HepG2 (cell line): ENCODE data around the gene HSPB2. TPM values are rescaled to one million over a fixed set of nuclear protein-coding genes. Genes with fewer than 3 reads are reported as not detected.

Experiments used
- AGO1 ChIP-seq: fragments of 200-400 bp; formaldehyde crosslinking; IDR thresholded peaks from 2 replicates; pipeline ENCODE4 v1.6.1; 2017; ENCODE audit warnings: mild to moderate bottlenecking, low read depth, low read length, moderate library complexity; ENCODE audit not compliant: poor library complexity, severe bottlenecking
- BRCA1 ChIP-seq: sonication (generic); formaldehyde crosslinking; IDR thresholded peaks from 2 replicates; pipeline ENCODE4 v1.4.0; 2020; ENCODE audit warnings: missing genetic modification reagents
- CTCF ChIP-seq: sonication (generic); formaldehyde crosslinking; IDR thresholded peaks from 2 replicates; pipeline ENCODE4 v1.5.0; 2020; ENCODE audit warnings: mild to moderate bottlenecking, missing genetic modification reagents, moderate library complexity
- FLYWCH1 ChIP-seq: sonication (generic); formaldehyde crosslinking; IDR thresholded peaks from 2 replicates; pipeline ENCODE4 v1.8.1; 2023; ENCODE audit warnings: mild to moderate bottlenecking, missing genetic modification reagents
- HNRNPH1 ChIP-seq: fragments of 200-400 bp; formaldehyde crosslinking; optimal IDR thresholded peaks from 2 replicates; pipeline ENCODE3; 2017; ENCODE audit warnings: mild to moderate bottlenecking, low read depth, low read length
- MXD3 ChIP-seq: IDR thresholded peaks from 2 replicates; pipeline ENCODE4 v1.6.1; 2016; ENCODE audit warnings: mild to moderate bottlenecking, missing biosample characterization, missing genetic modification reagents
- NR0B2 ChIP-seq: sonication (generic); formaldehyde crosslinking; IDR thresholded peaks from 2 replicates; pipeline ENCODE4 v1.4.0; 2020; ENCODE audit warnings: mild to moderate bottlenecking, missing genetic modification reagents
- RAD21 ChIP-seq: fragments of 450-650 bp; formaldehyde crosslinking; IDR thresholded peaks from 2 replicates; pipeline ENCODE4 v1.5.0; 2020; ENCODE audit warnings: mild to moderate bottlenecking
- RAD51 ChIP-seq: fragments of 450-650 bp; IDR thresholded peaks from 2 replicates; pipeline ENCODE4 v1.6.1; 2016; ENCODE audit warnings: borderline replicate concordance
- TRAFD1 ChIP-seq: sonication (generic); formaldehyde crosslinking; IDR thresholded peaks from 2 replicates; pipeline ENCODE4 v1.5.1; 2020; ENCODE audit warnings: missing genetic modification reagents, mild to moderate bottlenecking, borderline replicate concordance
- TSC22D2 ChIP-seq: sonication (generic); formaldehyde crosslinking; IDR thresholded peaks from 2 replicates; pipeline ENCODE4 v1.5.1; 2020; ENCODE audit warnings: missing genetic modification reagents, mild to moderate bottlenecking, borderline replicate concordance
- ZBTB39 ChIP-seq: sonication (generic); formaldehyde crosslinking; IDR thresholded peaks from 2 replicates; pipeline ENCODE4 v1.5.0; 2020; ENCODE audit warnings: missing genetic modification reagents
- ZBTB4 ChIP-seq: sonication (generic); formaldehyde crosslinking; IDR thresholded peaks from 2 replicates; pipeline ENCODE4 v1.4.0; 2020; ENCODE audit warnings: missing genetic modification reagents, mild to moderate bottlenecking, borderline replicate concordance
- ZBTB7A ChIP-seq: sonication (generic); formaldehyde crosslinking; IDR thresholded peaks from 2 replicates; pipeline ENCODE4 v1.8.0; 2022; ENCODE audit warnings: mild to moderate bottlenecking, missing genetic modification reagents
- ZKSCAN1 ChIP-seq: fragments of 150-350 bp; IDR thresholded peaks from 2 replicates; pipeline ENCODE4 v1.6.1; 2014; ENCODE audit warnings: low read length
- ZMYM4 ChIP-seq: sonication (generic); formaldehyde crosslinking; IDR thresholded peaks from 2 replicates; pipeline ENCODE4 v1.8.1; 2023; ENCODE audit warnings: mild to moderate bottlenecking, missing genetic modification reagents
- ZNF547 ChIP-seq: sonication (generic); formaldehyde crosslinking; IDR thresholded peaks from 2 replicates; pipeline ENCODE4 v1.5.1; 2020; ENCODE audit warnings: mild to moderate bottlenecking, missing genetic modification reagents
- ZNF614 ChIP-seq: IDR thresholded peaks from 2 replicates; pipeline ENCODE4 v1.6.1; 2018; ENCODE audit warnings: missing biosample characterization, missing genetic modification reagents, inconsistent platforms, borderline replicate concordance
- polyA plus RNA-seq, 8 experiments: library from polyadenylated mRNA; depleted of rRNA in 3 of 8; stranded (reverse) in 7 of 8; unstranded in 1 of 8; fragments of >200 nt; fragmentation: Illumina TruSeq in 4 of 8; extraction: Trizol in 4 of 8; gene quantifications; 2 replicates each; pipeline versions ENCODE4 v1.2.1 to v1.2.3, GENCODE V29; 2011 to 2016; ENCODE audit warnings: low read depth in 4 of 8, missing spikeins in 1 of 8, mixed read lengths in 1 of 8; ENCODE audit not compliant: insufficient read depth in 1 of 8
- total RNA-seq, 5 experiments: library from RNA; depleted of rRNA; stranded (reverse); fragments of >200 nt; fragmentation: Illumina TruSeq; extraction: Trizol; gene quantifications; 2 replicates each; pipeline ENCODE4 v1.2.3, GENCODE V29; 2016; ENCODE audit warnings: low read depth in 1 of 5

Gene HSPB2
- total and polyA plus RNA-seq, 2 of the 13 experiments (the other 11 are each of a cell fraction or from before 2014, with no cell fraction given), result 0.04 TPM; not detected in 1

GRCh38 chr11:111926505-111927391 lies 14.2 kb downstream of the HSPB2 start (continued):
- no peak for TF ChIP-seq CTCF (CRISPR knock-in tag)
- TF ChIP-seq ZMYM4, result peak; percentile 83
- no peak for TF ChIP-seq ZBTB39 (CRISPR knock-in tag)
- TF ChIP-seq FLYWCH1, result no peak
- TF ChIP-seq TSC22D2, result 0 out of 2 replicates have a peak, but pooled peaks have one; percentile 63
- no peak for TF ChIP-seq AGO1
- TF ChIP-seq ZNF614, result peak; percentile 86; the same call in 1 of the 2 replicates
- no peak for TF ChIP-seq BRCA1 (CRISPR knock-in tag)
- TF ChIP-seq HNRNPH1, result no peak
- no peak for TF ChIP-seq RAD21 (CRISPR knock-in tag)
- TF ChIP-seq ZBTB4 (CRISPR knock-in tag), result no peak
- TF ChIP-seq RAD51, result no peak
- TF ChIP-seq ZBTB7A (CRISPR knock-in tag), result no peak
- TF ChIP-seq MXD3 (CRISPR knock-in tag), result no peak
- no peak for TF ChIP-seq NR0B2
- TF ChIP-seq TRAFD1, result no peak
- TF ChIP-seq ZKSCAN1, result no peak
- peak; percentile 76; the same call in 1 of the 2 replicates for TF ChIP-seq ZNF547 (CRISPR knock-in tag)
